ENCODE results near the gene OR5C1.

Gene OR5C1

GRCh38 chr9:122779181-122779580 is 9.6 kb upstream of the OR5C1 start:
- no peak overlapping the region for H3K27ac ChIP-seq
- ChIA-PET CTCF (no interaction called here), POLR2A (ENCODE audit: low non-redundant PET) (no interaction called here)
- TF ChIP-seq, protein P1, sequence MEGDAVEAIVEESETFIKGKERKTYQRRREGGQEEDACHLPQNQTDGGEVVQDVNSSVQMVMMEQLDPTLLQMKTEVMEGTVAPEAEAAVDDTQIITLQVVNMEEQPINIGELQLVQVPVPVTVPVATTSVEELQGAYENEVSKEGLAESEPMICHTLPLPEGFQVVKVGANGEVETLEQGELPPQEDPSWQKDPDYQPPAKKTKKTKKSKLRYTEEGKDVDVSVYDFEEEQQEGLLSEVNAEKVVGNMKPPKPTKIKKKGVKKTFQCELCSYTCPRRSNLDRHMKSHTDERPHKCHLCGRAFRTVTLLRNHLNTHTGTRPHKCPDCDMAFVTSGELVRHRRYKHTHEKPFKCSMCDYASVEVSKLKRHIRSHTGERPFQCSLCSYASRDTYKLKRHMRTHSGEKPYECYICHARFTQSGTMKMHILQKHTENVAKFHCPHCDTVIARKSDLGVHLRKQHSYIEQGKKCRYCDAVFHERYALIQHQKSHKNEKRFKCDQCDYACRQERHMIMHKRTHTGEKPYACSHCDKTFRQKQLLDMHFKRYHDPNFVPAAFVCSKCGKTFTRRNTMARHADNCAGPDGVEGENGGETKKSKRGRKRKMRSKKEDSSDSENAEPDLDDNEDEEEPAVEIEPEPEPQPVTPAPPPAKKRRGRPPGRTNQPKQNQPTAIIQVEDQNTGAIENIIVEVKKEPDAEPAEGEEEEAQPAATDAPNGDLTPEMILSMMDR (conservative IDR thresholded peaks at IDR 0.05; ENCODE audit: low read depth): no peak
- no peak for DNase-seq (ENCODE audit: low spot score)

GRCh38 chr9:122780026-122780425 is 8.7 kb upstream of the OR5C1 start:
- TF ChIP-seq, protein P1 (conservative IDR thresholded peaks at IDR 0.05; ENCODE audit: low read depth): no peak
- no peak overlapping the region for H3K27ac ChIP-seq
- DNase-seq (ENCODE audit: low spot score): no peak
- CTCF ChIA-PET: no interaction called here
- POLR2A ChIA-PET (ENCODE audit: low non-redundant PET): no interaction called here

DNA sequence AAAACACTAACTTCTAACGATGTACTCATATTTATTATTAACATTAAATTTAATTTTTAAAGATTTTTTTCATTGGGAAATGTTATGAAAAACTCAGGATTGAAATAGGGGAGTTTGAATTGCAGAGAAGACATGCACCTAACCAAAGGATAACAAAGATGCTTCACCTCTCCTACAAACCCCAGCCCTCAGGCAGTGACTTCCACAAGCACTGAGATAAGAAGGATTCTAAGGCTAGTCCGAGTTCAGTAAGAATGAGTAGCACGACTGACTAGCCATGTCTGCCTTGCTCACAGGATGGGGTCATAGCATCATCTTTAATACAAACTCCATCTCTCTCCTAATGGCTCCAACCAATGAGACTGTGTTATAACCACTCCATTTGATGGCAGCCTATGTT is 7.1 kb upstream of the OR5C1 start:
- DNase-seq (ENCODE audit: low spot score): no peak
- TF ChIP-seq, protein P1 (conservative IDR thresholded peaks at IDR 0.05; ENCODE audit: low read depth): no peak
- ChIA-PET CTCF (no interaction called here), POLR2A (ENCODE audit: low non-redundant PET) (no interaction called here)
- no peak overlapping the region for H3K27ac ChIP-seq

DNA sequence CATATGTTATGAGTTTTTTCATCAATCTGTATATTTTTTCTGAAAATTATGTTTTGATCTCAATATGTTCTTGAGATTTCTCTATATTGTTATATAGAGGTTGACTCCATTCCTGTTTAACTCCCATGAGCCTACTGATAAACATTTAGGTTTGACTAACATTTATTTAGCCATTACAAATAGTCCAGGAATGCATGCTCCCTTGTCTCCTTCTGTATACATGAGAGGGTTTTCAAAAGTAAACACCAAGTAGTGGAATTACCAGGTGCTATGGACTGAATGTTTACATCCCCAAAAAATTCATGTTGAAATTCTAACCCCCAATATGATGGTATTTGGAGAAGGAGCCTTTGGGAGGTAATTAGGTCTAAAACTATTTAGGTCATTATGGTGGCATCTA is 3.5 kb upstream of the OR5C1 start:
- H3K27ac ChIP-seq: no peak overlapping the region
- ChIA-PET CTCF (no interaction called here), POLR2A (ENCODE audit: low non-redundant PET) (no interaction called here)
- TF ChIP-seq, protein P1 (conservative IDR thresholded peaks at IDR 0.05; ENCODE audit: low read depth): no peak
- no peak for DNase-seq (ENCODE audit: low spot score)

GRCh38 chr9:122786338-122786737 is 2.4 kb upstream of the OR5C1 start:
- CTCF ChIA-PET: no interaction called here

DNA sequence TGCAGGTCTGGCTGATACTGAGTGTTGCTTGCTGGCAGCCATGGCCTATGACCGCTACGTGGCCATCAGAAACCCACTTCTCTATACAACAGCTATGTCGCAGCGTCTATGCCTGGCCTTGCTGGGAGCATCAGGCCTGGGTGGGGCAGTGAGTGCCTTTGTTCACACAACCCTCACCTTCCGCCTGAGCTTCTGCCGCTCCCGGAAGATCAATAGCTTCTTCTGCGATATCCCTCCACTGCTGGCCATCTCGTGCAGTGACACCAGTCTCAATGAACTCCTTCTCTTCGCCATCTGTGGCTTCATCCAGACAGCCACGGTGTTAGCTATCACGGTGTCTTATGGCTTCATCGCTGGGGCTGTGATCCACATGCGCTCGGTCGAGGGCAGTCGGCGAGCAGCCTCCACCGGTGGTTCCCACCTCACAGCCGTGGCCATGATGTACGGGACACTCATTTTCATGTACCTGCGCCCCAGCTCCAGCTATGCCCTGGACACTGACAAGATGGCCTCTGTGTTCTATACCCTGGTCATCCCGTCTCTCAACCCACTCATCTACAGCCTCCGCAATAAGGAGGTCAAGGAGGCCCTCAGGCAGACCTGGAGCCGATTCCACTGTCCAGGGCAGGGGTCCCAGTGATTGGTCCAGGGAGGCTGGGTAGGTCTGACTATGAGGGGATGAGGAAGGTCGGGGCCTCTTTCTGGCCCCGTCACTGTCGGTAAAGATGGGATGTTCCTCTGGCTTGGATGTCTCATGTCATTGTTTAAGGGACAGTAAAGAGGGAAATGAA is 718 bp downstream of the OR5C1 start:
- TF ChIP-seq, protein P1 (conservative IDR thresholded peaks at IDR 0.05; ENCODE audit: low read depth): no peak
- POLR2A ChIA-PET (ENCODE audit: low non-redundant PET): no interaction called here
- CTCF ChIA-PET: no interaction called here
- H3K27ac ChIP-seq: no peak overlapping the region
- no peak for DNase-seq (ENCODE audit: low spot score)

More at GRCh38 chr9:122786338-122786737, 2.4 kb upstream of the OR5C1 start:
- POLR2A ChIA-PET (ENCODE audit: low non-redundant PET): no interaction called here
- DNase-seq (ENCODE audit: low spot score): no peak
- H3K27ac ChIP-seq: no peak overlapping the region
- TF ChIP-seq, protein P1 (conservative IDR thresholded peaks at IDR 0.05; ENCODE audit: low read depth): no peak
